Thymus (tissue), 11 donors: ENCODE results near the gene FAN1. TPM values are rescaled to one million over a fixed set of nuclear protein-coding genes. Genes with fewer than 3 reads are reported as not detected.

Source experiments
- DNase-seq, 9 donors: peaks; one replicate each; pipeline ENCODE4 v3.0.0-alpha.2; 2013; ENCODE audit warnings: low spot score in 9 of 9, low read depth in 6 of 9, missing footprints in 1 of 9
- H3K27ac ChIP-seq, 2 donors: one replicate each; pipeline ENCODE4 v1.5.1; 2013; ENCODE audit warnings: control low read depth in 1 of 2, low read depth in 1 of 2, low read length in 1 of 2, mild to moderate bottlenecking in 1 of 2, moderate library complexity in 1 of 2
- H3K27me3 ChIP-seq, 2 donors: one replicate each; pipeline ENCODE4 v1.5.1; 2013; ENCODE audit warnings: low read length in 1 of 2; ENCODE audit not compliant: control insufficient read depth in 2 of 2, insufficient read depth in 1 of 2
- H3K36me3 ChIP-seq, 2 donors: one replicate each; pipeline ENCODE4 v1.5.1; 2013; ENCODE audit warnings: low read length in 1 of 2, mild to moderate bottlenecking in 1 of 2, moderate library complexity in 1 of 2; ENCODE audit not compliant: control insufficient read depth in 2 of 2, insufficient read depth in 2 of 2
- H3K4me1 ChIP-seq, 2 donors: one replicate each; pipeline ENCODE4 v1.5.1; 2013; ENCODE audit warnings: low read length in 2 of 2; ENCODE audit not compliant: control insufficient read depth in 2 of 2, insufficient read depth in 2 of 2
- H3K4me3 ChIP-seq, 2 donors: one replicate each; pipeline ENCODE4 v1.5.1; 2013; ENCODE audit warnings: low read length in 2 of 2, control low read depth in 1 of 2, mild to moderate bottlenecking in 1 of 2
- H3K9me3 ChIP-seq, 2 donors: one replicate each; pipeline ENCODE4 v1.5.1; 2013; ENCODE audit warnings: low read length in 1 of 2, mild to moderate bottlenecking in 1 of 2; ENCODE audit not compliant: control insufficient read depth in 2 of 2, insufficient read depth in 1 of 2
- WGBS: extraction: QIAGEN DNeasy Blood & Tissue Kit; methylation state at CpG from one replicate; pipeline ENCODE4 v1.1.7; 2013; 5-methylcytosine and 5-hydroxymethylcytosine counted together
- polyA plus RNA-seq: library from polyadenylated mRNA; stranded (reverse); fragments of 200-250 nt; gene quantifications from one replicate; pipeline ENCODE4 v1.2.3, GENCODE V29; 2013
- total RNA-seq: library from RNA; stranded (reverse); fragments of 120-200 nt; gene quantifications from one replicate; pipeline ENCODE4 v1.2.4, GENCODE V29; 2013
- donor health status: healthy.

FAN1 gene
- total and polyA plus RNA-seq, 2 donors: 14.6 to 17.9 TPM

DNA sequence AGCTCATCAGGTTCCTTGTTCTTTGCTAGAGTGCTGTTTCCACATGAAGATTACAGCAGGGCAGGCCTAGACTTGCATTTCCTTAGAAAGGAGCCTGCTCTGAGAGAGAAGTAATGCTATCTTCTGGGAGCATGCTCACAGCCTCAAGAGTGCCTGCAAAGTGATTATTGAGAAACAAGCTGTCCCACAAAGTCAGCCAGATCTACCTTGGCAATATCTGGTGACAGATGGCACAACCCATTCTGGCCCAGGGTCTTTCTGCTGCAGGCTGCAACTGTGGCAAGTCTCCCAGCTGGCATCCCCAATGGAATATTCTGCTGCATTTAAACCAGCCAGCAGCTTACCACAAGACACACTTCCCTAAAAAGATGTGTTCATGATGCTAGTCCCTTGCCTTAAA lies 58.4 kb downstream of the FAN1 start:
- peak overlapping the region in 1 of 2 donors; percentile 32 for H3K27ac ChIP-seq
- H3K27me3 ChIP-seq: no peaks in the 10 kb centered on the region
- H3K36me3 ChIP-seq: peaks cover 45 to 57% of the 10 kb centered on the region in 2 donors
- peaks cover 10 to 18% of the 10 kb centered on the region in 2 donors for H3K4me1 ChIP-seq
- no peak overlapping the region for H3K4me3 ChIP-seq
- DNase-seq: peak in 3 of 9 donors; percentile 4 to 34 (median 6)
- H3K9me3 ChIP-seq: no peaks in the 10 kb centered on the region

DNA sequence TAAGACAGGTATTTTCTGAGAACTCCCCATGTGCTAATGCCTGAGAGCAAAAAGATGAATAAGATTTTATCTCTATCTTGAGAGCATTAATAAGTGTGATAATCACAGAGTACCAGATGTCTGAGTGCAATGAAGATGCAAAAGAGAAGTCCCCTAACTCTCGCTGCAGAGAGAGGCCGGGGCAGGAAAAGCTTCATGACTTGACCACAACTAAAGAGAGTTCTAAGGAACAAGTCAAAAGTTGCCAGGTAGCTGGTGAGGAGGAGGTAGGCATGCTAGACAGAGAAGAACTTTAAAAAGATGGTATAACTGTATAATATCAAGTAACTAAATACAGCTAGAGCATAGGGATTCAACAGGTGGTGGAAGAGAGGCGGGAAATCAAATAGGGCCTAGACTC lies 58.9 kb downstream of the FAN1 start:
- H3K36me3 ChIP-seq: peaks cover 41 to 54% of the 10 kb centered on the region in 2 donors
- H3K4me3 ChIP-seq: no peak overlapping the region
- H3K4me1 ChIP-seq: peaks cover 10 to 18% of the 10 kb centered on the region in 2 donors
- no peaks in the 10 kb centered on the region for H3K27me3 ChIP-seq
- WGBS: 34% methylated on average over 3 of the region's 3 CpGs
- no peaks in the 10 kb centered on the region for H3K9me3 ChIP-seq
- H3K27ac ChIP-seq: peak overlapping the region; percentile 31 to 68
- peak in 5 of 9 donors; percentile 26 to 74 (median 45) for DNase-seq

DNA sequence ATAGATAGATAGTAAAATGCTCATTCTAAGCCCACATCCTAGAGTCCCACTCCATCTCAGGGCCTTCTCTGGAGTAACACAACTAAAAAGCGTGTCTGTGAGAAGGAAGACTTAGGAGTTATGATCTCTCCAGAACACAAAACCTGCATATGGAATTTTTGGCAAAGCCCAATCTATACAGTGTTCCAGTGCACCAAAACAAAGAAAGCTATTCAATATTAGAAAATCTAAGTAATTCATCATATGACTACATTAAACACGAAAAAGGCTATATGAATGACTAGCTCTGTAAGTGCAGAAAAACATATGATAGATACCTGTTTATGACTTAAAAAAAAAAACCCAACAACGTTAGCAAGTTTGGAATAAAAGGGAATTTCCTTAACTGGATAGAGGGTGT lies 60.0 kb downstream of the FAN1 start:
- Histone ChIP-seq H3K27ac (peak overlapping the region in 1 of 2 donors; percentile 14), H3K27me3 (no peaks in the 10 kb centered on the region), H3K36me3 (peaks cover 33 to 48% of the 10 kb centered on the region in 2 donors), H3K4me1 (peaks cover 10 to 22% of the 10 kb centered on the region in 2 donors), H3K9me3 (no peaks in the 10 kb centered on the region), H3K4me3 (no peak overlapping the region)
- 96% methylated on average over 3 of the region's 3 CpGs for WGBS
- no peak for DNase-seq

DNA sequence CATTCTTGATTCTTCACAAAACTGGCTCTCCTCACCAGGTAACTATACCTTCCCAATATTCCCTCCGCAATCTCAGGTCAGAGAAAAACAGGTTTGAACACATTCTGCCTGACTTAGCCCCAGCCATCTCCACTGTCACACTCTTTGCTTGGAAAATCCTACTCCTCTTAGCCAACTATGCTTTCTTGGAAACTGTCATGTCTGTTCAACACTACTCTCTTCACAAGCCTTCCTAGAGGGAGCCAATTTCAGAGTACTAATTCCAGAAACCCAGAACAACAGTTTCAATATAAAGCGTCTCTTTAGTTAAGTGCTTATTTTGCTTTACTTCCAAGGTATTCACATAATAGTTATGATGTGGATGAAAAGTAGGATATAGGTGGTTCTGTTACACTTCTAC lies 66.0 kb downstream of the FAN1 start:
- H3K4me3 ChIP-seq: no peak overlapping the region
- no peak for DNase-seq
- no peaks in the 10 kb centered on the region for H3K9me3 ChIP-seq
- H3K4me1 ChIP-seq: peaks cover 0 to 9% of the 10 kb centered on the region in 2 donors
- 96% methylated on average over 2 of the region's 2 CpGs for WGBS
- H3K36me3 ChIP-seq: peaks cover 15 to 47% of the 10 kb centered on the region in 2 donors
- H3K27ac ChIP-seq: no peak overlapping the region
- no peaks in the 10 kb centered on the region for H3K27me3 ChIP-seq

DNA sequence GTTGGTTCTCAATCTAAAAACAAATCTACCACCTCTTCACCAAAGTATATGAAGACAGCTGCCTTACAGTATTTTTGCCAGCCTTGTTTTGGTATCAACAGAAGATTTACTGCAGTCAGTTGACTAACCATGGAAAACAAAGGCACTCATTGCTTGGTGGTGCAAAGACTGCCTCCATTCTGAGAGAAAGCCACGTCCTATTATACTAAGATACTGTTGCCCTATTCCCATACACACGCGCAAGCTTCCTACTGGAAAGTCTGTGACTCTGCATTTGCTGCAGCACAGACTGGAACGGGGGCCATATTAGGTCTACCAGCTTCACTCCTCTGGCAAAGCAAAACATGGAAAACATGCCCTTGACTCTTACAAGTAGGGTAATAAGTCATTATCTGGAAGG lies 69.7 kb downstream of the FAN1 start:
- WGBS: 99% methylated on average over 4 of the region's 4 CpGs
- H3K36me3 ChIP-seq: peaks cover 9 to 56% of the 10 kb centered on the region in 2 donors
- peaks cover 0 to 8% of the 10 kb centered on the region in 2 donors for H3K4me1 ChIP-seq

DNA sequence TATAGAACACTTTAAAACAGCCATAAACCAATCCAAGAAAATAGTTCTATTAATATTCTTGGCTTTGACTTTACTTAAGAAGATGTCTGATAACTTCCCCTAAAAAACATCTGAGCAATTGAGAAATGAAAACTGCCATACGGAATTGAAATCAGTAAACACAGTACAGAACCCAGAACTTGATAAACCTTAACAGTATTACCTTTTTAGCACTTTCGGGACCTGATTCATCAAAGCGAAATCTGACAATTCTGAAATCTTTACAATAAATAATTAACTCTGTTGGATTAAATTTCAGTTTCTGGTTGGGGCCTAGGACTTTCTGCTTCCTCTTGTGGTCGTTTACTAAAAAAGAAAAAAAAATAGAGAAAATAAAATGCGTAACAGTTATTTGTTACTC lies 70.4 kb downstream of the FAN1 start:
- Histone ChIP-seq H3K36me3 (peaks cover 9 to 52% of the 10 kb centered on the region in 2 donors), H3K4me1 (peaks cover 0 to 5% of the 10 kb centered on the region in 2 donors), H3K27ac (no peak overlapping the region), H3K4me3 (no peak overlapping the region), H3K9me3 (no peaks in the 10 kb centered on the region), H3K27me3 (no peaks in the 10 kb centered on the region)
- WGBS: 93% methylated on average over 5 of the region's 5 CpGs
- no peak for DNase-seq

More for the DNA sequence above, 69.7 kb downstream of the FAN1 start:
- Histone ChIP-seq H3K27me3 (no peaks in the 10 kb centered on the region), H3K9me3 (no peaks in the 10 kb centered on the region), H3K27ac (no peak overlapping the region), H3K4me3 (no peak overlapping the region)
- DNase-seq: no peak

DNA sequence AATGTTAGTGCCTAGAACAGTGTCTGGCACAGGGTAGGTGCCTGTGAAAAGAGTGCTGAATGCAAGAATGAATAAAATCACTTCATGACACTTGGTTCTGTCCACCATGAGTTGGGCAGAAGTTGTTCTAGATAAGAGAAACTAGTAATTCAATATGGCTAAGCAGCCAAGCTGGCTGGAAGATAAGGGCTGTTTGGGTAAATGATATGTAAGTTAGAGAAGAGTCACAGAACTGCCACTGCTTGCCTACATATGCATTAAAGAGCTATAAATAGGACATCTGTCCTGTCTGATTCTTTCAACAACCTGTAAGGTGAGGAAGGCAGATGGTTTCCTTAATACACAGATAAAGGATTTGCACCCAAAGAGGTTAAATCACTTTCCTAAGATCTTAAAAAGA lies 74.6 kb downstream of the FAN1 start:
- no peak overlapping the region for H3K4me3 ChIP-seq
- H3K27ac ChIP-seq: no peak overlapping the region
- H3K27me3 ChIP-seq: no peaks in the 10 kb centered on the region
- peaks cover 25 to 60% of the 10 kb centered on the region in 2 donors for H3K36me3 ChIP-seq
- no peaks in the 10 kb centered on the region for H3K9me3 ChIP-seq
- no peak for DNase-seq
- H3K4me1 ChIP-seq: no peaks in the 10 kb centered on the region

DNA sequence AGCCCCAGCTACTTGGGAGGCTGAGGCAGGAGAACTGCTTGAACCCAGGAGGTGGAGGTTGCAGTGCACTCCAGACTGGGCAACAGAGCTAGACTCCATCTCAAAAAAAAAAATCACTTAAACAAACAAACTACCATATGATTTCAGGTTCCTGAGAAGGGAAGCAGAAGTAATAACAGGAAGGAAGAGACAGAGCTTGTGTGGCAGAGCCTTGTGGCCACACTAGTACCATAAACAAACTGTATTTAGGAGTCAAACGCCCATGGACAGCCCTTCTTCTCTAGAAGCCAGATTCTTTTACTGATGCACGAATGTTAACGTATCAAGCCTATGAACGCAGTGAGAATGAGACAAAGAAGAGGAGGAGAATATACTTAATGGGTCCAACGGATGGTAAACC lies 75.7 kb downstream of the FAN1 start:
- Histone ChIP-seq H3K4me3 (no peak overlapping the region), H3K4me1 (no peaks in the 10 kb centered on the region), H3K27ac (no peak overlapping the region), H3K9me3 (no peaks in the 10 kb centered on the region), H3K36me3 (peaks cover 22 to 58% of the 10 kb centered on the region in 2 donors), H3K27me3 (no peaks in the 10 kb centered on the region)
- no peak for DNase-seq
- WGBS: 88% methylated on average over 5 of the region's 5 CpGs

DNA sequence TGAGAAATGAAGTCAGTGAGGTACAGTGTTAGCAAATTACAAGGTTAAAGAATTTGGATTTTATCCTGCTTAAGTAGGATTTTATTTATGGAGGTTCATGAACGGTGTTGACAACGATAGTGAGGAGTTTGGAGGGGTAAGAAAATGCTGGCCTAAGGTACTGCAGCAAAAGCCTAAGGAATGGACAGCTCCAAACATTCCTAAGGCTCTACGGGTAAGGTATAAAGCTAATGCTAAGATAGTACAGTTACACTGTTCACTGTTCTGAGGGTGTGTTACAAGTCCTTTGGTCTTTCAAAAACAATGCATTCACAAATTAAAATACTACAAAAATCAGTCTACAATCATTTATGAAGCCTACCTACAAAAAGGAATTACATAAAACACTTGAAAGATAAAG lies 80.4 kb downstream of the FAN1 start:
- DNase-seq: no peak
- no peak overlapping the region for H3K4me3 ChIP-seq
- WGBS: 96% methylated on average over 3 of the region's 3 CpGs
- no peaks in the 10 kb centered on the region for H3K9me3 ChIP-seq
- H3K4me1 ChIP-seq: peaks cover 11 to 13% of the 10 kb centered on the region in 2 donors
- no peak overlapping the region for H3K27ac ChIP-seq
- H3K27me3 ChIP-seq: no peaks in the 10 kb centered on the region
- peaks cover 42 to 63% of the 10 kb centered on the region in 2 donors for H3K36me3 ChIP-seq

DNA sequence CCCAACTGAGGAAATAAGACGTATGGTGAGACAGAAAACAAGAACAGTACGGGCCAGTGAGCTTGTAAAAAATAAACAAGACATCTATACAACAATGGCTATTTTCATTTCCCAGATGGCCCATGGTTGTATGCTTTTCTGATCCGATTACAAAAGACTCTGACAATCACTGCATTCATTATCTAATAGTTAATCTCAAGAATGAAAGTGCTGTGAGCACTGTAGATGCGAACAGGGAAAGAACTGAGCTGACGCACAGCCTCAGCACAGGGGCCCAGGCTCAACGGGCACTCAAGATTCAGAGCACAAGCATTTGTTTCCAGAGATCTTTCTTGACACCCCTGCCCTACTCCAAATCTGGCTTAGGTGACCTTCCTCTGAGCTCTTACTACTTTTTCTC lies 80.8 kb downstream of the FAN1 start:
- 93% methylated on average over 6 of the region's 6 CpGs for whole genome bisulfite sequencing
- Histone ChIP-seq H3K27ac (no peak overlapping the region), H3K9me3 (no peaks in the 10 kb centered on the region), H3K4me1 (peaks cover 11 to 13% of the 10 kb centered on the region in 2 donors), H3K36me3 (peaks cover 41 to 63% of the 10 kb centered on the region in 2 donors), H3K4me3 (no peak overlapping the region), H3K27me3 (no peaks in the 10 kb centered on the region)
- no peak for DNase-seq
